ENCODE data around the gene P2RX2. TPM values are rescaled to one million over a fixed set of nuclear protein-coding genes. Genes with fewer than 3 reads are reported as not detected.
A peak's percentile ranks its signal among the peaks of the same experiment; 100 is the strongest.

The P2RX2 gene
- polyA plus RNA-seq, 1 donor from 2014 or later = not detected

DNA sequence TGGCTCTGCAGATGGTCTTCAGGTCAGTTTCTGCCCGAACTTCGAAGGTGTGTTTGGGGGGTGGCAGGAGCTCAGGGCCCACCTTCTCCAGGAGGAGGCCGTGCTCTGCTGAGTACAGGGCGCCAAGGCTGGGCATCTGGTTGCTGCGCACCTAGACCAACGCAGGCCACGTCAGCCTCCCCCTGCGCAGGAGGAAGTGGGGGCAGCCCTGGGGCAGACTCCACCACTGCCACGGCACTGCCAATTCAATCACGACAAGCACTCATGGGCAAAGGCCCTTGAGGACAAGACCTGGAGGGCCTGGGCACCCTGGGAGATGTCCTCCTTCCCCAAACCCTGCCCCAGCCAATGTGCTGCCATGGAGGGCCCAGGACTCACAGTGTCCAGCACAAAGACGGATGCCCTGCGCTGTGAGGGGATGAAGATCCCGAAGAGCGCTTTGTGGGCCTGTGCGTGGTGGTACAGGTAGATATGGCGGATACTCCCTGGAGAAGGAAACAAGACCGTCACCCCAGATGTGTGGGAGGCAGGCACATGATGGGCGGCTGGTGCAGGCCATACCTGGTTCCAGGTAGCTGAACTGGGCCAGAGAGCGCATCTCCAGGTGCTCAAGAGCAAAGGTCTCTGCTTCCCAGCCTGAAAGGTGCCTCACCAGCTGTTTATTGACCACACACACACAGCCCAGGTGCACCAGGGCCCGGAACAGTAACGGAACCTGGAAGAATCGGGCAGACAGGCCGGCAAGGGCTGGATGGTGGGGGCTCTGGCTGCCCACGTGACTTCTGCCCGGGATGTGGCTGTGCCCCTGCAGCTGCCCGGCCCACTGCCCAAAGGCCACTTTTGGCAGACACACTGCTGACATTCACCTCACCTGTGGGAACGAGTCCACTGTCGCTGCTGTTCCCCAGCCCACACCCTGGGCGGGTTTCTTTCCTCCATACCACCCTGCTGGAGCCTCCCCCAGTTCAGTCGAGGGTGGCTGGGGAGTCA, 24.6 kb downstream of the P2RX2 start:
- peaks cover 6% of the 10 kb centered on the region for H3K36me3 Mint-ChIP-seq

DNA sequence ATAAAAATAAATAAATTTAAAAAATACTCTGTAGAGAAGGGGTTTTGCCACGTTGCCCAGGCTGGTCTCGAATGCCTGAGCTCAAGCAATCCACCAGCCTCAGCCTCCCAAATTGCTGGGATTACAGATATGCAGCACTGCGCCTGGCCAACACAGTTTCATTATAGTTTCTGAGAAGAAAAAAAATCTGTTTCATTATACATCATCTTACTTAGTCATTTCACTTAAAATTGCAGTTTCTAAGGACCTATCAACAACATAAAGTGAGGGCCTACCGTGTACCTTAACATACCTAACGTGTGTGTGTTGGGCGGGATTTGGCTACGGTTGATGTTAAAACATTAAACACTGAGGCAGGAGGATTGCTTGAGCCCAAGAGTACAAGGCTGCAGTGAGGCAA, 28.3 kb downstream of the P2RX2 start:
- no peaks in the 10 kb centered on the region for H3K27me3 Mint-ChIP-seq
- H3K4me1 Mint-ChIP-seq = peaks cover 0 to 1% (median 0%) of the 10 kb centered on the region in 3 donors
- no peaks in the 10 kb centered on the region for H3K9me3 Mint-ChIP-seq
- H3K27ac Mint-ChIP-seq = no peak overlapping the region
- H3K36me3 Mint-ChIP-seq = peaks cover 4% of the 10 kb centered on the region
- H3K4me3 Mint-ChIP-seq = no peak overlapping the region

More for the DNA sequence above, 24.6 kb downstream of the P2RX2 start:
- H3K9me3 Mint-ChIP-seq = no peaks in the 10 kb centered on the region
- peaks cover 0 to 1% (median 0%) of the 10 kb centered on the region in 3 donors for H3K4me1 Mint-ChIP-seq
- H3K27me3 Mint-ChIP-seq = no peaks in the 10 kb centered on the region
- no peak overlapping the region for H3K27ac Mint-ChIP-seq
- no peak overlapping the region for H3K4me3 Mint-ChIP-seq

DNA sequence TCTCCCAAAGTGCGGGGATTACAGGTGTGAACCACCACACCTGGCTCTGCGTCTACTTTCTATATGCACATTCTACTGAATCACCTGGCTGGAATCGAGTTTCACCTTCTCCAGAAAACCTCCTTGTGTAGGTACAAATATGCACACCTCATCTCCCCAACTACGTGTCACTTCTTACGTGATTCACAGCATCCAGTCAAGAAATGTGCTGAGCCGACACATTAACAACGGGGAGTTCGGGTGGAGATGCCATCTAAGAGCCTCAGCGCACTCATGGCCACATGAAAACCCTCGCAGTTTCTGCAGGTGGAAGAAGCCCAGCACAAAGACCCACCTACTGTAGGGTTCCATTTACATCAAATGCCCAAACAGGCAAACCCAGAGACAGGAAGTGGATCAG, 29.3 kb downstream of the P2RX2 start:
- Mint-ChIP-seq H3K4me3 (no peak overlapping the region), H3K36me3 (peaks cover 4% of the 10 kb centered on the region), H3K9me3 (no peaks in the 10 kb centered on the region), H3K27me3 (no peaks in the 10 kb centered on the region), H3K27ac (peak overlapping the region in 1 of 3 donors; percentile 36), H3K4me1 (peaks cover 0 to 1% (median 0%) of the 10 kb centered on the region in 3 donors)

DNA sequence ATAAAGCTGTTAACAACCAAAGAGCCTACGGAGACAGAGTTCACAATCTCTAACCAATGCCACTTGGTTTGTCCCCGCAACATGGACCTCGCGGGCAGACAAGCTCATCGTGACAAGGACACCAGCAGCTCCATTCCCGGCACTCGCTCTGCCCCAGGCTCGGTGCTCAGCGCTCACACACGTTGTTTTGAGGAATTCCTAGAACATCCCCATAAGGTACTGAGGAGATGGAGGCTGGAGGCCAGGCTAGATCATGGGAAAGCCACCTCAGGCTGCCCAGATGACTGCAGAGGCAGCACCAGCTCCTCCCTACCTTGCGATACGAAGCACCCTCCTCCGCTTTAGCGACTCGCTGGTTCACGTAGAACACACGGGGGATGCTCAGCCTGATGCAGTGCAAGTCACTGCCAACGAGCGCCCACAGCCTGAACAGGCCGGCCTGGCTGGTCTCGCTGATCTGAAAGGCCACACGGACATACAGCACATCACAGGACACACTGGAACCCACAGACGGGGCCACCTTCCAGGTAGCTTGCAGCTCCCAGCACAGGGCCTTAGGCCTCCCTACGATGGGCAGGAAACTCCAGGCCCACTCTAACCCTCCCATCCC, 30.1 kb downstream of the P2RX2 start:
- peaks cover 4% of the 10 kb centered on the region for H3K36me3 Mint-ChIP-seq
- H3K4me3 Mint-ChIP-seq = no peak overlapping the region
- no peaks in the 10 kb centered on the region for H3K27me3 Mint-ChIP-seq
- no peak overlapping the region for H3K27ac Mint-ChIP-seq
- peaks cover 0 to 1% (median 0%) of the 10 kb centered on the region in 3 donors for H3K4me1 Mint-ChIP-seq
- H3K9me3 Mint-ChIP-seq = no peaks in the 10 kb centered on the region

DNA sequence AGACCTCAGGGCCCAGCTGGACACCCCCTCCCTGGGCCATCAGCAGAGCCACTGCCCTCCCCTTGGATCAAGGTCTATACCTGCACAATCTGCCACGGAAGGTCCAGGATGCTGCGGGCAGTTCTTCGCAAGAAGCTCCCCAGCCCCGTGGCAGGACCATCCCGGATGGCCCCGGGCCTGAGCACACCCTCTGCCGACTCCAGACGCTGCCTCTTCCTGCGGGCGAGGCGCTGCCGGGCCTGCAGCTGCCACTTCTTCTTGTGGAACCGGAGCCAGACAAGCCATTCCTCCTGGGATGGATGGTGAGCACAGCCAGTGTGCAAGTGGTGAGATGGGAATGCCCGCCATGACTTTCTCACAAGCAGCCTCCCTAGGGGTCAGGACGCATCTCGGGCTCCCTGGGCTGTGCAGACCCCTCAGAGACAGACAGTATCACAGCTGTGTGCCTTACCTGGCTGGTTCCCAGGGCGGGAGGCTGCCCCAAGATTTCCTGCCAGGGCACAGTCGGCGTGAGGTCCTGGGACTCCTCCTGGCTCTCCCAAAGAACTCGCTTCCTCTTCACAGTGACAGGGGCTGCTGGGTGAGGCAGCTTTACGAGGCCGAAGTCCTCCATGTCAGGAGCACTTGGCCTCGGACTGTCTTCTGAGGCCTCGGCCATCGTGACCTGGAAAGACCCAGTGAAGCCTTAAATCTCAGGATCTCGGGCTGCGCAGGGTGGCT, 30.8 kb downstream of the P2RX2 start:
- Mint-ChIP-seq H3K36me3 (peaks cover 4% of the 10 kb centered on the region), H3K27ac (no peak overlapping the region), H3K27me3 (no peaks in the 10 kb centered on the region), H3K4me3 (no peak overlapping the region), H3K9me3 (no peaks in the 10 kb centered on the region), H3K4me1 (peaks cover 0 to 1% (median 0%) of the 10 kb centered on the region in 3 donors)

DNA sequence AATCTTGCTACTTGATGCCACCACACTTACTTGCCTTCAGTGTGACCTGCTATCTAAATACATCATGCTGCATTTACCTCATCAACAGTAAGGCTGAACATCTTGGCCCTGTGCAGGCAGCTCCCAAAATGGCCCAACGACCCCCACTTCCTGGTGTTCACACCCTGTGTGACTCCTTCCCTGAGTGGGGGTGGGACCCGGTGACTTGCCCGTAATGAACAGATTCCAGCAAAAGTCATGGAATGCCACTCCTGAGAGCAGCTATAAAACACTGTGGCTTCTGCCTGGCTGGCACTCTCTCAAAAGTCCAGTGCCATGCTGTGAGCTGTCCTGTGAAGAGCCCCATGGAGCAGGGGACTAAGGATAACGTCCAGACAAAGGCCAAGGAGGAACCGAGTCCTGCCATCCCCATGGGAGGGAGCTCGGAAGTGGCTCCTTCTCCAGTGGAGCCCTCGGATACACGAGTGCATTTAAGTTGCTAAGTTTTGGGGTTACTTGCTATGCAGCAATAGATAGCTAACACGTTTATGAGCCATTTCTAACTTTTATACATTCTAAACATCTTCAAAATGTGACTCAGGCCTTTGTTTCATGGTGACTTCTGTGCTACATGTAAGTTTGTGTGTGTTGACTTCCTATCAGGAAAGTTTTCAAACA, 33.0 kb downstream of the P2RX2 start:
- Mint-ChIP-seq H3K9me3 (no peaks in the 10 kb centered on the region), H3K27ac (no peak overlapping the region), H3K36me3 (peaks cover 4% of the 10 kb centered on the region), H3K4me3 (no peak overlapping the region), H3K4me1 (peaks cover 0 to 1% (median 0%) of the 10 kb centered on the region in 3 donors), H3K27me3 (no peaks in the 10 kb centered on the region)

DNA sequence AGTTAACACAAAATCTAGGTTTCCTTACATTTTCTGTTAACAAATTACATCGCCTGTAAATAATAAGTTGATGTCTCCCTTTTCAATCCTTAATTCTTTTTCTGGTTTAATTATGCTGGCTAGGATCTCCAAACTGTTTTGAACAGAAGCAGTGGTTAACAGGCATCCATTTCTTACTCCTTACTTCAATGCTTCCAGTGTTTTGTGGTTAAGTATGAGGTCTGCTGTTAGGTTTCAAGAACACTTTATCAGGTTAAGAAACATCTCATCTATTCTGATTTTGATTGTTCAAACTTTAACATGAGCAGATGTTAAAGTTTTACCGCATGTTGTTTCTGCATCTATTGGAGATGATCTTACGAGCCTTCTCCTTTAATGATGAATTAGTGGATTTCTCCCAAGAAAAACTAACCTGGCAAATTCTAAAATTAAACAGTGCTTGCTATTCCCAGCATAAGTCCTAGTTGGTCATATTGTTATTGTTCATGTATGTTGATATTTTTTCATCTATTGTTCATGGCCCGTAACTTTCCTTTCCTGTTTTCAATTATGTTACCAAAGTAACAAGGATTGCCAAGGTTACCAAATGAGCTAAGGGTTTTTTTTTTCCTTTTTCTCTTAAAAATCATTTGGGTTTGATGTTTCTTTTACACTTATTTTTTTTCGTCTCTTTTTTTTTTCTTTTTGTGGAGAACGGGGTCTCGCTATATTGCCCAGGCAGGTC, 35.2 kb downstream of the P2RX2 start:
- peaks cover 3% of the 10 kb centered on the region for H3K36me3 Mint-ChIP-seq
- H3K4me3 Mint-ChIP-seq = no peak overlapping the region
- no peaks in the 10 kb centered on the region for H3K4me1 Mint-ChIP-seq
- H3K27me3 Mint-ChIP-seq = no peaks in the 10 kb centered on the region
- H3K27ac Mint-ChIP-seq = no peak overlapping the region
- H3K9me3 Mint-ChIP-seq = no peaks in the 10 kb centered on the region

DNA sequence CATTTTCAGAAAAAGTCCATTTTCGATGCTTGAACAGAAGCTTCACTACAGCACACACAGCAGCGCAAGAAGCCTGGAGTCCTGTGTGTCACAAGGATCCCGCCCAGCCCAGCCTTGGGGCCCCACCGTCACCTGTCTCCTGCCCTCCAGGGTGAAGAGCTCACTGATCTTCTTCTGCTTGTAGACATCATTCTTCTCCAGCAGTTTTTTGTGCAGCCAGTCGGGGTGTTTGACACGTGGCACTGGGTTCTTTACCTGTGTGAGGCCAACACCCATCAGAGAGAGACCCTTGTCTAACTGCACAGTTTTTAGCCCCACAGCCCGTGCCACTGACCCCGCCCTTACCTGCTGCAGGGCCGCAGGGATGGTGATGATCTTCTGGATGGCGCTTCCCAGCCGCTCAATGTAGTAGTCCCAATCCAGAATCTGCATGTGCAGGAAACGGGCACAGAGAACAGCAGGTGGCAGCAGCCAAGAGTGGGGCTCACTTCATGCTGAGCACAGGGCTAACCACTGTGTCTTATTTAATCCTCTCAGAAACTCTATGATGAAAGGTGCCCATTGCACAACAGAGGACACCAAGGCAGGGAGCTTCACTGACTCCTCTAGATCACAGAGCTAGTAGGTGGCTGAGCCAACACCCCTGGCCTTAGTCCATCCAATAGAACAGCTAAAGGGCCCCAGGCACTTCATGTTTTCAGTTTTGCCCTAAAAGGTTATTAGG, 38.6 kb downstream of the P2RX2 start:
- Mint-ChIP-seq H3K27me3 (no peaks in the 10 kb centered on the region), H3K27ac (no peak overlapping the region), H3K4me3 (no peak overlapping the region), H3K4me1 (no peaks in the 10 kb centered on the region), H3K36me3 (peaks cover 5% of the 10 kb centered on the region), H3K9me3 (no peaks in the 10 kb centered on the region)

DNA sequence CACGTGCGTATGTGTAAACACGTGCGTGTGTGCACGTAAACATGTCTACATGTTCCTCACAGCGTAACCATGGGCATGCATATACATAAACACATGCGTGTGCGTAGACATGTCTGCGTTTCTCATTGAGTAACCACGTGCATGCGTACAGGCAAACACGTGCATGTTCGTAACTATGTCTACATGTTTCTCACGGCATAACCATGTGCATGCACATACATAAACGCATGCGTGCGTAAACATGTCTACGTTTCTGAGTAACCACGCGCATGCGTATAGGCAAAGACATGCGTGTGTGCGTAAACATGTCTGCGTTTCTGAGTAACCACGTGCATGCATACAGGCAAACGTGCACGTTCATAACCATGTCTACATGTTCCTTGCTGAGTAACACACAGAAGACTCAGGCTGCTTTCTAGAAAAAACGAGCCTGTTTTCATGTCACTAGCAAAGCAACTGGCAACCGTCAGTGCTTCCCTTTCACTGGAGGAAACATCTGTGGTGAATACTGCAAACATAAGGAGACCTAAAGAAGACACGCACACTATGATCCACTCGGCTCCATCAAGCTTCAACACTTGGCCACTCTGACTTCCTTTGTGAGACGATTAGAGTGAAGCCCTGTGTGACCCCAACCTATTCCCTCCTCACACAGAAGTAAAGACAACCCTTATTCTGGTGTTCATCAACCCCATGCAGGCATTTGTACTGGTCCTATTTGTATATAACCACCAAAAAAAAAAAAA, 39.7 kb downstream of the P2RX2 start:
- Mint-ChIP-seq H3K36me3 (peaks cover 5% of the 10 kb centered on the region), H3K4me3 (no peak overlapping the region), H3K27me3 (no peaks in the 10 kb centered on the region), H3K4me1 (peaks cover 0 to 2% (median 0%) of the 10 kb centered on the region in 3 donors), H3K9me3 (no peaks in the 10 kb centered on the region), H3K27ac (no peak overlapping the region)

DNA sequence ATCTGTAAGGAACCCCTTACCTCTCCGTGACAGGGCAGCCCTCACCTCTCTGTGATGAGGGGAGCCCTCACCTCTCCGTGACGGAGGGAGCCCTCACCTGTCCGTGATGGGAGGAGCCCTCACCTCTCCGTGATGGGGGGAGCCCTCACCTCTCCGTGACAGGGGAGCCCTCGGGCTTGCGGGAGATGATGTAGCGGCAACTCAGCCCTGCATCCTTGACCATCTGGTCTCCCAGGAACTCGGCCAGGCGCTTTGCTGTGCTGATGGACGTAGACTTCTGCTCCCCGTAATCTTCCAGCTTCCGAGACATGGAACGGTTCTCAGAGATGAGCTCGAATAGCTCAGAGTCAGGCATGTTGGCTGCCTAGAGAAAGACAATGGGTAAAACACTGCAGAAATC, 40.6 kb downstream of the P2RX2 start:
- Mint-ChIP-seq H3K27me3 (no peaks in the 10 kb centered on the region), H3K9me3 (no peaks in the 10 kb centered on the region), H3K36me3 (peaks cover 5% of the 10 kb centered on the region), H3K4me3 (no peak overlapping the region), H3K4me1 (peaks cover 0 to 2% (median 0%) of the 10 kb centered on the region in 3 donors), H3K27ac (no peak overlapping the region)

DNA sequence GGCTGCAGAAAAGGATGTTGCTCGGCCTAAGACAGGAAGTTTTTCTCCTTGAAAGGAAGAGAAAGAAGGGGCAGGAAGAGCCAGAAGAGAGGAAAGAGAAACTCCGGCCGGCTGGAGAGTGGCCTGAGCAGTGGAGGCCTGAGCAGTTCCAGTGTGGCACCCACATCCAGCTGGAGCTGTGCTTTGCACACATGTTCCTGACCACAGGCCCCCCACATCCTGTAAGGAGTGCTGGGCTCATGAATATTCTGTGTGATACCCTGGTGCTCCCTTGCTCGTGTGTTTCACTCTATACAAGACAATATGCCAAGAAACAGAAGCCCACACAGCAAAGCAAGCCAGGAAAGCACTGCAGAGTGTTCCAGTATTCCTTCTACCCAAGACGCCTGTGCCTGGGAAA, 41.5 kb downstream of the P2RX2 start:
- Mint-ChIP-seq H3K4me3 (no peak overlapping the region), H3K9me3 (no peaks in the 10 kb centered on the region), H3K27ac (no peak overlapping the region), H3K4me1 (peaks cover 0 to 2% (median 0%) of the 10 kb centered on the region in 3 donors), H3K36me3 (peaks cover 7% of the 10 kb centered on the region), H3K27me3 (no peaks in the 10 kb centered on the region)

DNA sequence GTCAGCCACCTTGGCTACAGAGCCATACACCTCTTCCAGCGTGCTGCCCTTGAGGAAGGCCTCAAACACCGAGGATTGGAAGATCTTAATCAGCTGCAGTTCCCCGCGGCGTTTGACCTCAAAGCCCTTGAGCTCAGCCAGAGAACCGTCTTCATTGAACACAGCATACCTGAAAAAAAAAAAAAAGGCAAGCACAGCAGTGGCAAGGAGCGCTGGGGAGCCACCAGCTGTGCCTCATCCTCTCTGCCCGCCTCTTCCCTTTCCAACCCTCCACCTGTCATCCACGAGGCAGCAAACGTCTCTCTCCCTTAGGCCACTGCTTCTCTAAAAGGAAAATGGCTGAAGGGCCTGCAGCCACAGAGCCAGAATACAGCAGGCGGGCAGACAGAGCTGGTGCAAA, 42.4 kb downstream of the P2RX2 start:
- Mint-ChIP-seq H3K27ac (no peak overlapping the region), H3K9me3 (no peaks in the 10 kb centered on the region), H3K27me3 (no peaks in the 10 kb centered on the region), H3K4me1 (peaks cover 0 to 2% (median 0%) of the 10 kb centered on the region in 3 donors), H3K4me3 (no peak overlapping the region), H3K36me3 (peaks cover 10% of the 10 kb centered on the region)

DNA sequence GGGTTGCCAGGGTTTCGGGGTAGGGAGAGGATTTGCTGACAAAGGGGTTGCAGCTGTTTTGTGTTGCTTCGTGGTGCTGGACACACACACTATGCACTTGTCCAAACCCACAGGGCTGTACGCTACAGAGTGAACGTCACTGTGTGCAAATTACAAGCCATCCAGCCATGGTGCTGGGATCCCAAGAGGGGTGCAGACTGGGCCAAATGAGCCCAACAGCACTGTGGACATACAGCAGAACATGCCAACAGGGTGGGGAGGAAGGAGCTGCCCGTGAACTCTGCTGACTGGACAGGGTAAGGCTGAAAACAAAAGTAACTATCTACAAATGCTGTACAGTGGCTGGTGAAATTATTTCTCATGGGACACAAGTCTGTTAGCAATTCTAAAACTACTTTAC, 43.4 kb downstream of the P2RX2 start:
- Mint-ChIP-seq H3K27me3 (no peaks in the 10 kb centered on the region), H3K4me3 (no peak overlapping the region), H3K27ac (no peak overlapping the region), H3K4me1 (peaks cover 0 to 2% (median 0%) of the 10 kb centered on the region in 3 donors), H3K36me3 (peaks cover 13% of the 10 kb centered on the region), H3K9me3 (no peaks in the 10 kb centered on the region)
